Stimulated activated CD8-positive, alpha-beta memory T cell treated with anti-CD3 and anti-CD28 coated beads, Interleukin-15, amount 100 ng/mL, for 24 hours (primary cell): Measurements from ENCODE around the gene ERI3.

Source experiments
- DNase-seq: peaks from one replicate; pipeline ENCODE4 v3.0.0-alpha.2; 2020; ENCODE audit warnings: low read depth

Gene ERI3

GRCh38 chr1:44262414-44262813 lies 92.6 kb downstream of the ERI3 start:
- DNase-seq = no peak

GRCh38 chr1:44261962-44262361 lies 93.1 kb downstream of the ERI3 start:
- DNase-seq = no peak

- DNase-seq = no peak
These were observed 93.8 kb downstream of the ERI3 start for GRCh38 chr1:44261171-44261817.

DNA sequence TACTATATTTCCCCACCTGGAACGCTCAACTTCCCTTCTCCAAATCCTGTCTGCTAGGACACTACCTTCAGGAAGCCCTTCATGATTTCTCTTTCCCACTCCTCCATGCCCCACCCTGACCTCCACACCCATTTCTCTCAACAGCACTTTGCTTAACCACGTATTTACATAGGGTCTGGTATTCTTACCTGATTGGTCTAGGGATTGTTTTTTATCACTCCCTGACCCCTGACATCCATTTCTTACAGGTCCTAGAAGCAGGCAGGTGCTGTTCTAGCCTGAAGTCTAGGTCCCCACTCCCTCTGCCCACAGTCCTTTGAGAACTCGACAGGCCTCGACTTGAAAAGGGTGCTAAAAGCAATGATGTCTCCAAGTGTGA lies 94.3 kb downstream of the ERI3 start:
- DNase-seq = no peak

- DNase-seq = no peak
These were observed 96.0 kb downstream of the ERI3 start for GRCh38 chr1:44259090-44259489.

GRCh38 chr1:44256762-44257554 lies 98.1 kb downstream of the ERI3 start:
- DNase-seq = no peak

DNA sequence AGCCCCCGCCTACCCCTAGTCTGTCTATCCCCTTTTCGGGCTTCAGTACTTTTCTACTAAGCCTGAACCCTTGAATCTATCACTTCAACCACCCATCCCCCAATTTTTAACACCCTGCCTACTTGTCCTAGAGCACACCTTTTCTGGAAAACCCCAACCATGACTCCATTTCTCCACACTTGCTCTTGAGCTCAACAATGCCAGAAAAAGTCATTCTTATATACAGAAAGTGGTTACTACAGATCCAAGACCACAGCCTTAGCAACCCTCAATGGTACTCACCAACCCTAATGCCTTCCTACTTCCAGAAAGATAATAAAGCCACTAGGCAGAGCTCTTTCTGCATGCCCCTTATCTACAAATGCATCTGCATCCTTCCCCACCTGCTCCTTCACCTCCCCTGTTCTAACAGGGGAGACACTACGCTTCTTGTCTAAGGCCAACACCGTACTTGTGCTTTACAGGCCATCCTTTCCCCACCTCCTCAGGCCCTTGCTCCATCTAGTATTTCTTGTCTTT lies 100.6 kb downstream of the ERI3 start:
- DNase-seq = no peak

- no peak for DNase-seq
These were observed 102.9 kb downstream of the ERI3 start for GRCh38 chr1:44251989-44252671.

DNA sequence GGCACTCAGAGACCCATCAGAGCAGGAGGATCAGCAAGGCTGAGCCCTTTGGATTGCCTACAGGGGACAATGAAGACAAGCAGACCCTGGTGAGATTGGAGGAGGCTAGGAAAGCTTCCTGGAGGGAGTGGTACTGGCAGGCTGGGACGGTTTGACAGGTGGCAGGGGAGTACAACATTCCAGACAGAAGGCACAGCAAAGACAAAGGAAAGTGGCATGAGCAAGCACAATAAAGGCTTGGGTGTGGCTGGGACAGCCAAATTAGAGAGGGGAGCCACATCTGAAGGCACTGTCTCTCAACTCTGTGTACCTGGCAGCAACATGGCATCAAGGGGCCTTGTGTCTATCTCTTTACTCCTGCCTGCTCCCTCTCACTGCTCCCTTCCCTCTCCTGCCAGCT lies 103.6 kb downstream of the ERI3 start:
- no peak for DNase-seq

DNA sequence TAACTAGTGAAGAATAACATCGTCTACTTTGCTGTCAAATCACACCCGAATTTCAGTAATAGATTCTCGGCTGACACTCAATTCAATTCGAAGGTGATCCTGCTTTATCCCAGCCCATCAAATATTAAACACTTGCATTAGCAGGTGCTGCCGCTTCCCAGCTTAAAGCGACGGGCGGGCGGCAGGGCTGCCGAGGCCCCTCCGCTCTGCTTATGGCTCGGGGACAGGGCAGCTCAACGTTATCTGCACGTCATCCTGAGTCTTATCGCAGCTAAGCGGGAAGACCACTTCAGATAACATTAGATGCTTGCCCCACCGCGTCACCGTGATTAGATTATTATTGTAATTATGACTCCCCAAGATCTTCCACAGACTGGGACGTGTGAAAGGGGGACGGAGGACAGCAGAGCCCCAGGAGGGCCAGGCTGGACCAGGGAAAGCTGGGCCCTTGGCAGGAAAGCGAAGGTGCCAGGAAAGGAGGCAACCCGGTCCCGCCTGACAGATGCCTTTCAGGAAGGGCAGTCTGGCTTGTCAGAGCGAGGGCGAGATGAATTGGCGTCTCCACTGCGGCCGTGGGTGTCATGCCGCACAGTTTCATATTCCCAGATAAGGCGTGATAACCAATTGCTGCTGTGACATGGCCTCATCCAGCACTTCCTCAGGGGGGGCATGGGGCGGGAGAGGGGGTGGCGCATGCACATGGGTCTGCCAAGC lies 104.8 kb downstream of the ERI3 start:
- DNase-seq = no peak

DNA sequence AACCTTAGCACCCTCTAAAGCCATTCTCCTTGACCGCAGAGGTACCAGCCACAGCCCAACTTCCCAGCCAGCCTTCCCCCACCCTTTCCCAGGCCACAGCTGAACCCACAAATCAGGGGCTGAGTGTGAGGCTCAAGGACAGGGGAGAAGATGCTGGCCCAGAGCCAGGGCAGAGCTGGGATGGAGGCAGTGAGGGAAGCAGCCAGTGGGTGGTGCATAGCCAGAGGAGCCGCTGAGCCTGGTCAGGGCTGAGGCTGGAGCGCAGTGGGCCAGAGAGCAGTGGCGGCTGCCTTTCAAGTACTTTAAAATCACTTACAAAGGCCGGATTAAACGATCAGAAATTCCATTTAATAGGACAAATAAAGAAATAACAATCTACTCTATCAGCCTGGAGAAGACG lies 105.5 kb downstream of the ERI3 start:
- no peak for DNase-seq

- no peak for DNase-seq
These were observed 108.3 kb downstream of the ERI3 start for GRCh38 chr1:44246806-44247205.

DNA sequence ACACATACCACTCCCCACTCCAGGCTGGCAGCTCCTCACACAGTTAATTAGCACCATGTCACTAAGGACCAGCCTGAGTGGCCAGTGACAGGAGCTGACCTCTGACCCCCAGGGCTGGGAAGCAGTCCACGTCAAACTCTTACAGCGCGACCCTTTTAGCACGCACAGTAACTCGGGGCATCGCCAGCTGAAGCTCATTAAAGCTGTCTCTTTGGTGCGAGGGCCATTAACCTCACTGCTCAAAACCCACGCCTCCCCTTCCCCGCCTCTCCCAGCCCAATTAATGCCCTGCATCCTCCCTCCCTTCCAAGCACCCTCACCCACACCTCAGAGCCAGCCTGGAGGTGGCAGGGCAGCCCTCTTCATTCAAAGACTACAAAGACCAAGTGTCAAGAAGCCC lies 110.1 kb downstream of the ERI3 start:
- no peak for DNase-seq

GRCh38 chr1:44243782-44244495 lies 111.1 kb downstream of the ERI3 start:
- no peak for DNase-seq

- no peak for DNase-seq
These were observed 112.3 kb downstream of the ERI3 start for GRCh38 chr1:44242746-44243145.

DNA sequence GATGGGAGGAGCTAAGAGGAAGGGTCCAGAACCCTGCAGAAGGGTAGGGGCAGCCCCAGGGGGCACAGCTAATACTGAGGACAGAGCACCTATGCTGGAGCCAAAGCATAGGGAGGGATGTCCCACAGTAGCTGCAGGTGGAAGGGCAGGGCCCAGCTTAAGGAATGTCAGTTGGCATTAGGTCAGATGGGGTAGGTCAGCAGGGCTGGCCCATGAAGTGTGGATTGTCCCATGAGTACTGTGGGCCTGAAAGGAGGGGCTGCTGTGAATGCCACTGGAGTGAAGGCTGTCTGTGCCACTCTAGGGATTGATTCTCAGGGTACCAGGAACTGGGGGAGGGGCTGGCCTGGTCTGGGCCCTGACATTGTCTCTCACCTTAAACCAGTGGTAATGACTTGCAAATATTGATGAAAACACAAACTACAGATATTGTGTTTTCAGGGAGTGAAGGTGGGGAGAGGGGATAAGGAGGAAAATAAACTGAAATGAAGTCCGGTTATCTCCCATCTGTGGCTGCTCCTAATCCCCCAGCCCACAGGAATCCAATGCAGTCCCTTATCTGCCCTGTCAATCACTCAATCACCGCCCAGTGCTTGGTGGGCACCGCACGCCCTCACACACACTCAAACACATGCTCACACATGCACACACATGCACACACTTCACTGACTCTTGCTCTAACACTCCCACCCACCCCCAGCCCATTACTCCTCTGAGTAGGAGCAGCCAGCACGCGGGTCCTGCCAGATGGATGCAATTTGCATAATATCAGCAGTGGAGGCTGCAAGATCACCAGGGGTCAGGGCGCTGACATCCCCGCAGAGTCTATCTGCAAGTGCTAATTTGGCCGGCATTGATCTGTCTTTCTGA lies 114.0 kb downstream of the ERI3 start:
- no peak for DNase-seq

GRCh38 chr1:44239961-44240371 lies 115.1 kb downstream of the ERI3 start:
- DNase-seq = no peak

- DNase-seq = no peak
These were observed 115.6 kb downstream of the ERI3 start for GRCh38 chr1:44239331-44239960.

- no peak for DNase-seq
These were observed 116.4 kb downstream of the ERI3 start for GRCh38 chr1:44238660-44239059.
